HFFc6 (cell line): ENCODE results near the gene CACNA1C. TPM values are rescaled to one million over a fixed set of nuclear protein-coding genes. Genes with fewer than 3 reads are reported as not detected.

Experiments used
- DNase-seq: peaks from one replicate; pipeline ENCODE4 v3.0.0-alpha.2; 2018
- H3K27ac Mint-ChIP-seq: 2 replicates; pipeline ENCODE4 v1.8.0; 2020; ENCODE audit warnings: mild to moderate bottlenecking, mixed read lengths
- H3K27me3 Mint-ChIP-seq: 2 replicates; pipeline ENCODE4 v1.8.0; 2021; ENCODE audit warnings: mild to moderate bottlenecking, moderate library complexity, mixed read lengths; ENCODE audit not compliant: insufficient read depth
- H3K36me3 Mint-ChIP-seq: 2 replicates; pipeline ENCODE4 v1.8.0; 2021; ENCODE audit warnings: low read depth, mixed read lengths
- H3K4me1 Mint-ChIP-seq: 2 replicates; pipeline ENCODE4 v1.8.0; 2020; ENCODE audit warnings: low read depth, mixed read lengths
- H3K4me3 Mint-ChIP-seq: 2 replicates; pipeline ENCODE4 v1.8.0; 2020; ENCODE audit warnings: mild to moderate bottlenecking, moderate library complexity, mixed read lengths
- H3K9me3 Mint-ChIP-seq: 2 replicates; pipeline ENCODE4 v1.8.0; 2020; ENCODE audit warnings: mild to moderate bottlenecking, mixed read lengths
- CTCF ChIP-seq: fragments of 200-600 bp; sonication (generic); IDR thresholded peaks from 2 replicates; pipeline ENCODE4 v1.5.0; 2021; ENCODE audit warnings: antibody characterized with exemption, mild to moderate bottlenecking
- total RNA-seq, 6 experiments: library from RNA; stranded (reverse); fragmentation: NEBNext Ultra II Directional; extraction: Animal tissue kit (Norgen Biotek cat#: 25700); gene quantifications; 2 replicates in 1 of 6; 3 replicates in 5 of 6; pipeline ENCODE4 v1.2.3, GENCODE V29; 2021

CACNA1C gene
- total RNA-seq, 6 experiments from 2014 or later = 6.7 to 11.5 (median 10.6) TPM

DNA sequence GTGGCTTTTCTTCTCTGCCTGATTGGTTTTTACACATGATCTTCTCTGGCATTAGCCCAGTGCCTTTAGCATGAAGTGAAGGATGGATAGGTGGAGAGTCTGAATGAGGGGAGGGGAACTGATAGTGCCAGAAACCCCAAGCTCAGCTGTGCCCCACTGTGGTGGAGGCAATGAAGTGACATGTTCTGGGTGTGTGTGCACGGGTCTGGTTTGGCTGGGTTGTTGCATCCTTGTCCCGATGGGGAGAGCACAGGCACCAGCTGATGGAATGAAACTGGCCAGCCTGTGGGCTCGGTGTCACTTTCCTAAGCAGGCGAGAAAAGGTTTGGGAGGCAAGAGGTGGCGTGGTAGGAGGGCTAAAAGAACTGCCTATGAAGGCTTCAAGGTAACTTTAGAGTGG, 65.3 kb downstream of the CACNA1C start:
- Mint-ChIP-seq H3K4me3 (no peak overlapping the region), H3K36me3 (peaks cover 32% of the 10 kb centered on the region), H3K4me1 (peaks cover 37% of the 10 kb centered on the region), H3K27ac (no peak overlapping the region), H3K9me3 (no peaks in the 10 kb centered on the region), H3K27me3 (peaks cover 2% of the 10 kb centered on the region)
- no peak for TF ChIP-seq CTCF
- DNase-seq = no peak

DNA sequence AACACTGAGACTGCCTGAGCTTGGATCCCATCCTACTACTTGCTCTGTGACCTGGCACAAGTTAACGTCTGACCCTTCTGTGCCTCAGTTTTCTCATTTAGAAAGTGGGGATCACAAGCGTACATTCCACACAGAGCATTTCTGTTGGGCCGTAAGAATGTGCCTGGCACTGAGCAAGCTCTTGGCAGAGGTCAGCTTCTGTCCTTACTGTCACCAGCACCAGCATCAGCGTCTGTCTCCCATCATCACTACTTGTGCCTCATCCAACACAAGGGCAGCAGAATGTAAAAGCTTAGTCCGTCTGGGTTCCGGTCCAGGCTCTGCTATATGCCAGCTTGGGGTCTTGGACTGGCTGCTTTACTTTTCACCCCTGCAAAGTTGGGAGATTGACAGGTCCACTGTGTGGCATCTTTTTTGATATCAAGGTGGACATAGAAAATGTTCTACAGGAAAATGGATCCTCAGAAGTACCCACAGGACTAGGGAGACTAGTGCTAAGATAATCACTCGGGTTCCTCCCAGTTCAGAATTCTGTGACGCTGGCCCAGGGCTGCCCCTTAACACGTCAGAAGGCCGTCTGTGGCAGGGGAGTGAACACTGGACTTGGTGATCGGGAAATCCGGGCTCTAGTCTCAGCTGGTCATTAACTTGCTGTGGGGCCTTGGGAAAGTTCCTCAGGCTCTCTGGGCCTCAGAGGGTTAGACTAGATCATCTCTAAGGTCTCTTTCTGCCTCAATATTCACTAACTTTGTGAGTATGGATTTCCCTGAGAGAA, 65.9 kb downstream of the CACNA1C start:
- Mint-ChIP-seq H3K4me3 (no peak overlapping the region), H3K27me3 (peaks cover 2% of the 10 kb centered on the region), H3K36me3 (peaks cover 32% of the 10 kb centered on the region), H3K4me1 (peaks cover 35% of the 10 kb centered on the region), H3K9me3 (no peaks in the 10 kb centered on the region), H3K27ac (no peak overlapping the region)
- no peak for DNase-seq
- TF ChIP-seq CTCF = no peak

DNA sequence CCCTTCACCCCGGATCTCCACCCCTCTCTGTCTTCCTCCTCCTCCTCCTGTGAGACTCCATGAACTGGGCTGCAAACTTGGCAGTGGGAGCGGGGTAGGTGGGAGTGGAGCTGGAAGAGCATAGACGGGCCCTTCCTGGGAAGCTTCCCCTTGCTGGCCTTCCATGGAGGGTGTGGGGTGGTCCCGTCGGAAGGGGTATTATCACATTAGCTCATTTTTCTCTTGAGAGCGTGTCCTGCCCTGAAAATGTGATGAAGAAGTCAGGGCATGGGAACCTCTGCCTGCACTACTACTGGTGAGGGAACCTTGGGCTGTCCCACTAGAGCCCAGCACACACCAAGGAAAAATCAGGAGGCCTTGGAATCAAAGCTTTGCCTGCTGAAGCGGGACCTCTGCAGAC, 66.5 kb downstream of the CACNA1C start:
- DNase-seq = no peak
- H3K27me3 Mint-ChIP-seq = peaks cover 2% of the 10 kb centered on the region
- H3K4me1 Mint-ChIP-seq = peaks cover 29% of the 10 kb centered on the region
- no peak for TF ChIP-seq CTCF
- H3K9me3 Mint-ChIP-seq = no peaks in the 10 kb centered on the region
- H3K4me3 Mint-ChIP-seq = no peak overlapping the region
- H3K27ac Mint-ChIP-seq = no peak overlapping the region
- H3K36me3 Mint-ChIP-seq = peaks cover 37% of the 10 kb centered on the region

DNA sequence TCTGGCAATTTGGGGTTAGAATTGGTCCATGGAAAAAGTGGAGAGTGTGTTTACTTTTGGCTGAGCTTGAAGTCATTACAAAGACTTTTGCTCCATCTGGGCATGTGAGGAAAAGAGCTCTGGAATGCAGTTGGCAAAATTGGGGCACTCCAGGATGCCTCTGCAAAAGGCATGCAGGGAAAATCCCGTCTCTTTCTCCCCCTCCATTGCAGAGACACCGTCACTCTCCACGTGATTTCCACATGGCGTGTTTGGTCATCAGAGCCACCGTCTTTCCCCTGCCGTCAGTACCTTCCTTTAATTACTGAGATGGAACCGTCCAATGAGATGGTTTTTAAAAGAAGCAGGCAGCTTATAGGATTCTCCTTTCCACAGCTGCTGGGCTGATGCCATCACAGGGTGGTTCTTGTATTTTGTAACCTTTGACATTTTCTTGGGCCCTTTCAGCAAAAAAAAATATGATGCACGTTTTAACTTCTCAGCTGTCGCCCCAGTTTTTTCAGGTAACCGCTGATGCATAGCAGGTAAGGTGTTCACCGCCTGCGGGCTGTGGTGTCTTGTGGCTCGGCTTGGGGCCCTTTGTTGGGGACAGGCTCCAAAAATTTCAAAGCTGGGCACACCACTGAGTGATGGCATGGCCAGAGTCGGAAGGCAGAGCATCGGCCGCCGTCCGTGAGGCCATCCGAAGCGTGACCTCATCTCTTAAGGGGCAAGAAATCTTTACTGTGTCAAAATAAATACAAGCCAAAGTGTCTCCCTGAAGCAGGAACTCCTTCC, 68.4 kb downstream of the CACNA1C start:
- Mint-ChIP-seq H3K4me3 (no peak overlapping the region), H3K4me1 (peaks cover 27% of the 10 kb centered on the region), H3K27ac (no peak overlapping the region), H3K9me3 (no peaks in the 10 kb centered on the region), H3K27me3 (peaks cover 2% of the 10 kb centered on the region), H3K36me3 (peaks cover 39% of the 10 kb centered on the region)
- DNase-seq = no peak
- no peak for TF ChIP-seq CTCF

- Mint-ChIP-seq H3K4me3 (no peak overlapping the region), H3K9me3 (no peaks in the 10 kb centered on the region), H3K4me1 (peaks cover 59% of the 10 kb centered on the region), H3K36me3 (peaks cover 41% of the 10 kb centered on the region), H3K27ac (no peak overlapping the region), H3K27me3 (peaks cover 2% of the 10 kb centered on the region)
- no peak for TF ChIP-seq CTCF
- no peak for DNase-seq
Measured at GRCh38 chr12:2124466-2125023, 71.8 kb downstream of the CACNA1C start.
